Choroid plexus epithelial cell (primary cell): ENCODE measurements around the gene IL17REL.
"Not testable (repeated sequence)": the region's sequence is repeated elsewhere in the genome, so short reads cannot be mapped to it uniquely, and the experiment has no call there.

Source experiments
- DNase-seq: peaks from one replicate; pipeline ENCODE4 v3.0.0-alpha.2; 2010; ENCODE audit warnings: low read depth
- H3K4me3 ChIP-seq: 2 replicates; pipeline ENCODE4 v1.5.1; 2011; ENCODE audit warnings: low read depth, mild to moderate bottlenecking, control low read depth, low read length, moderate library complexity
- CTCF ChIP-seq: conservative IDR thresholded peaks from 2 replicates; pipeline ENCODE4 v1.5.1; 2011; ENCODE audit warnings: low read depth, mild to moderate bottlenecking, control low read depth, inconsistent platforms, low read length, moderate library complexity

IL17REL gene

GRCh38 chr22:49994361-49995040 is 18.1 kb downstream of the IL17REL start:
- DNase-seq = no peak
- no peak for TF ChIP-seq CTCF
- H3K4me3 ChIP-seq = no peak overlapping the region

- no peak overlapping the region for H3K4me3 ChIP-seq
- TF ChIP-seq CTCF = no peak
- DNase-seq = no peak
Observed at GRCh38 chr22:49993649-49994360, 18.8 kb downstream of the IL17REL start.

- peak; percentile 64 for DNase-seq
- TF ChIP-seq CTCF = peak; percentile 80
- H3K4me3 ChIP-seq = no peak overlapping the region
Observed at GRCh38 chr22:49992921-49993648, 19.5 kb downstream of the IL17REL start.

- no peak for TF ChIP-seq CTCF
- no peak for DNase-seq
Observed at GRCh38 chr22:49991907-49992533, 20.5 kb downstream of the IL17REL start.

GRCh38 chr22:49991167-49991566 is 21.4 kb downstream of the IL17REL start:
- no peak for TF ChIP-seq CTCF
- no peak overlapping the region for H3K4me3 ChIP-seq
- DNase-seq = no peak

More at GRCh38 chr22:49991907-49992533, 20.5 kb downstream of the IL17REL start:
- no peak overlapping the region for H3K4me3 ChIP-seq

GRCh38 chr22:49989826-49990225 is 22.7 kb downstream of the IL17REL start:
- DNase-seq, H3K4me3 ChIP-seq: not testable (repeated sequence)

- no peak overlapping the region for H3K4me3 ChIP-seq
- DNase-seq = no peak
- TF ChIP-seq CTCF = no peak
Observed at GRCh38 chr22:49986325-49986724, 26.2 kb downstream of the IL17REL start.
